WTC11 (cell line): ENCODE measurements around the gene OR2A7.
"Not testable (repeated sequence)": the region's sequence is repeated elsewhere in the genome, so short reads cannot be mapped to it uniquely, and the experiment has no call there.

ENCODE experiments used
- CTCF ChIP-seq: fragments of 200-600 bp; IDR thresholded peaks from 2 replicates; pipeline ENCODE4 v1.8.0; 2022; ENCODE audit warnings: antibody characterized with exemption
- IRF2 ChIP-seq: sonication (generic); formaldehyde crosslinking; IDR thresholded peaks from 2 replicates; pipeline ENCODE4 v1.8.0; 2022; ENCODE audit warnings: low read depth, missing genetic modification reagents, borderline replicate concordance
- KAT7 ChIP-seq: sonication (generic); formaldehyde crosslinking; IDR thresholded peaks from 2 replicates; pipeline ENCODE4 v1.8.1; 2023; ENCODE audit warnings: missing genetic modification reagents, mild to moderate bottlenecking, borderline replicate concordance
- MAX ChIP-seq: sonication (generic); formaldehyde crosslinking; IDR thresholded peaks from 2 replicates; pipeline ENCODE4 v1.8.0; 2022; ENCODE audit warnings: mild to moderate bottlenecking, missing genetic modification reagents
- NR1H2 ChIP-seq: sonication (generic); formaldehyde crosslinking; IDR thresholded peaks from 2 replicates; pipeline ENCODE4 v1.9.0; 2021; ENCODE audit warnings: mild to moderate bottlenecking, moderate library complexity, missing genetic modification reagents
- NR2C2 ChIP-seq: sonication (generic); formaldehyde crosslinking; IDR thresholded peaks from 2 replicates; pipeline ENCODE4 v1.8.0; 2022; ENCODE audit warnings: mild to moderate bottlenecking, missing genetic modification reagents
- STAT6 ChIP-seq: sonication (generic); formaldehyde crosslinking; conservative IDR thresholded peaks from 2 replicates; pipeline ENCODE4 v1.8.1; 2023; ENCODE audit warnings: mild to moderate bottlenecking, low read depth, missing genetic modification reagents, moderate library complexity
- TF ChIP-seq, protein P1 (sequence below): sonication (generic); formaldehyde crosslinking; IDR thresholded peaks from 2 replicates; pipeline ENCODE4 v1.8.1; 2023; ENCODE audit warnings: mild to moderate bottlenecking, moderate library complexity, missing genetic modification reagents
- TF ChIP-seq, protein P2 (sequence below): sonication (generic); formaldehyde crosslinking; IDR thresholded peaks from 2 replicates; pipeline ENCODE4 v1.8.0; 2022; ENCODE audit warnings: missing genetic modification reagents

GRCh38 chr7:144259067-144259466 lies 5.5 kb downstream of the OR2A7 start:
- not testable (repeated sequence) for TF ChIP-seq CTCF; KAT7; STAT6 (CRISPR knock-in tag); IRF2 (CRISPR knock-in tag); MAX (CRISPR knock-in tag); NR2C2 (CRISPR knock-in tag); NR1H2
- TF ChIP-seq, protein P1, sequence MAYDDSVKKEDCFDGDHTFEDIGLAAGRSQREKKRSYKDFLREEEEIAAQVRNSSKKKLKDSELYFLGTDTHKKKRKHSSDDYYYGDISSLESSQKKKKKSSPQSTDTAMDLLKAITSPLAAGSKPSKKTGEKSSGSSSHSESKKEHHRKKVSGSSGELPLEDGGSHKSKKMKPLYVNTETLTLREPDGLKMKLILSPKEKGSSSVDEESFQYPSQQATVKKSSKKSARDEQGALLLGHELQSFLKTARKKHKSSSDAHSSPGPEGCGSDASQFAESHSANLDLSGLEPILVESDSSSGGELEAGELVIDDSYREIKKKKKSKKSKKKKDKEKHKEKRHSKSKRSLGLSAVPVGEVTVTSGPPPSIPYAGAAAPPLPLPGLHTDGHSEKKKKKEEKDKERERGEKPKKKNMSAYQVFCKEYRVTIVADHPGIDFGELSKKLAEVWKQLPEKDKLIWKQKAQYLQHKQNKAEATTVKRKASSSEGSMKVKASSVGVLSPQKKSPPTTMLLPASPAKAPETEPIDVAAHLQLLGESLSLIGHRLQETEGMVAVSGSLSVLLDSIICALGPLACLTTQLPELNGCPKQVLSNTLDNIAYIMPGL (CRISPR knock-in tag), result not testable (repeated sequence)
- TF ChIP-seq, protein P2, sequence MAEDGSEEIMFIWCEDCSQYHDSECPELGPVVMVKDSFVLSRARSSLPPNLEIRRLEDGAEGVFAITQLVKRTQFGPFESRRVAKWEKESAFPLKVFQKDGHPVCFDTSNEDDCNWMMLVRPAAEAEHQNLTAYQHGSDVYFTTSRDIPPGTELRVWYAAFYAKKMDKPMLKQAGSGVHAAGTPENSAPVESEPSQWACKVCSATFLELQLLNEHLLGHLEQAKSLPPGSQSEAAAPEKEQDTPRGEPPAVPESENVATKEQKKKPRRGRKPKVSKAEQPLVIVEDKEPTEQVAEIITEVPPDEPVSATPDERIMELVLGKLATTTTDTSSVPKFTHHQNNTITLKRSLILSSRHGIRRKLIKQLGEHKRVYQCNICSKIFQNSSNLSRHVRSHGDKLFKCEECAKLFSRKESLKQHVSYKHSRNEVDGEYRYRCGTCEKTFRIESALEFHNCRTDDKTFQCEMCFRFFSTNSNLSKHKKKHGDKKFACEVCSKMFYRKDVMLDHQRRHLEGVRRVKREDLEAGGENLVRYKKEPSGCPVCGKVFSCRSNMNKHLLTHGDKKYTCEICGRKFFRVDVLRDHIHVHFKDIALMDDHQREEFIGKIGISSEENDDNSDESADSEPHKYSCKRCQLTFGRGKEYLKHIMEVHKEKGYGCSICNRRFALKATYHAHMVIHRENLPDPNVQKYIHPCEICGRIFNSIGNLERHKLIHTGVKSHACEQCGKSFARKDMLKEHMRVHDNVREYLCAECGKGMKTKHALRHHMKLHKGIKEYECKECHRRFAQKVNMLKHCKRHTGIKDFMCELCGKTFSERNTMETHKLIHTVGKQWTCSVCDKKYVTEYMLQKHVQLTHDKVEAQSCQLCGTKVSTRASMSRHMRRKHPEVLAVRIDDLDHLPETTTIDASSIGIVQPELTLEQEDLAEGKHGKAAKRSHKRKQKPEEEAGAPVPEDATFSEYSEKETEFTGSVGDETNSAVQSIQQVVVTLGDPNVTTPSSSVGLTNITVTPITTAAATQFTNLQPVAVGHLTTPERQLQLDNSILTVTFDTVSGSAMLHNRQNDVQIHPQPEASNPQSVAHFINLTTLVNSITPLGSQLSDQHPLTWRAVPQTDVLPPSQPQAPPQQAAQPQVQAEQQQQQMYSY (CRISPR knock-in tag), result not testable (repeated sequence)
